Esophagus squamous epithelium (tissue), 5 donors: ENCODE data around the gene SZT2. TPM values are rescaled to one million over a fixed set of nuclear protein-coding genes. Genes with fewer than 3 reads are reported as not detected.
"Not testable (repeated sequence)": the region's sequence is repeated elsewhere in the genome, so short reads cannot be mapped to it uniquely, and the experiment has no call there.

ENCODE experiments used
- DNase-seq: peaks from one replicate; lab custom pipeline; 2025; lab: John Stamatoyannopoulos, UW
- H3K27ac ChIP-seq, 4 donors: fragments of 200-600 bp; sonication (generic); one replicate each; pipeline ENCODE4 v1.5.1; 2016 to 2019; ENCODE audit warnings: mild to moderate bottlenecking in 1 of 4
- H3K27me3 ChIP-seq, 4 donors: fragments of 200-600 bp; sonication (generic); 1 replicate in 3 of 4; 2 replicates in 1 of 4; pipeline versions ENCODE4 v1.5.1 to v1.6.0; 2017 to 2021; ENCODE audit warnings: antibody characterized with exemption in 1 of 4
- H3K36me3 ChIP-seq, 3 donors: fragments of 200-600 bp; sonication (generic); one replicate each; pipeline ENCODE4 v1.5.1; 2016 to 2019
- H3K4me1 ChIP-seq, 3 donors: fragments of 200-600 bp; sonication (generic); one replicate each; pipeline ENCODE4 v1.5.1; 2017 to 2019
- H3K4me3 ChIP-seq, 4 donors: fragments of 200-600 bp; sonication (generic); 1 replicate in 3 of 4; 2 replicates in 1 of 4; pipeline ENCODE4 v1.5.1; 2016 to 2019; ENCODE audit warnings: mild to moderate bottlenecking in 2 of 4, moderate library complexity in 1 of 4
- H3K9me3 ChIP-seq, 3 donors: fragments of 200-600 bp; sonication (generic); one replicate each; pipeline ENCODE4 v1.5.1; 2016 to 2019
- CTCF ChIP-seq, 6 experiments: fragments of 450-650 bp in 4 of 6; fragments of 200-600 bp in 2 of 6; sonication (generic) in 2 of 6; IDR thresholded peaks; one replicate each; pipeline ENCODE4 v1.5.1; 2016 to 2019; ENCODE audit warnings: antibody characterized with exemption in 6 of 6, mild to moderate bottlenecking in 4 of 6, moderate library complexity in 4 of 6
- POLR2A ChIP-seq, 4 donors: fragments of 450-650 bp; IDR thresholded peaks; one replicate each; pipeline ENCODE4 v1.6.1; 2017; ENCODE audit warnings: antibody characterized with exemption in 4 of 4, mild to moderate bottlenecking in 4 of 4, moderate library complexity in 3 of 4
- WGBS, 2 donors: methylation state at CpG; one replicate each; pipeline ENCODE4 v1.1.5; 2018; 5-methylcytosine and 5-hydroxymethylcytosine counted together
- intact Hi-C: fragments of 100-400 bp; cut with DNase I; formaldehyde crosslinking; loops from one replicate; pipeline ENCODE4 v1.15.0; 2022
- total RNA-seq, 4 donors: library from RNA; depleted of rRNA; stranded (reverse); fragments of >200 nt; gene quantifications; one replicate each; pipeline ENCODE4 v1.1.0, GENCODE V29; 2016
- donor health status: DM: yes; HTN: yes; CAD: no.

Gene SZT2
- total RNA-seq, 4 donors from 2014 or later: 12.4 to 40.0 (median 27.7) TPM

DNA sequence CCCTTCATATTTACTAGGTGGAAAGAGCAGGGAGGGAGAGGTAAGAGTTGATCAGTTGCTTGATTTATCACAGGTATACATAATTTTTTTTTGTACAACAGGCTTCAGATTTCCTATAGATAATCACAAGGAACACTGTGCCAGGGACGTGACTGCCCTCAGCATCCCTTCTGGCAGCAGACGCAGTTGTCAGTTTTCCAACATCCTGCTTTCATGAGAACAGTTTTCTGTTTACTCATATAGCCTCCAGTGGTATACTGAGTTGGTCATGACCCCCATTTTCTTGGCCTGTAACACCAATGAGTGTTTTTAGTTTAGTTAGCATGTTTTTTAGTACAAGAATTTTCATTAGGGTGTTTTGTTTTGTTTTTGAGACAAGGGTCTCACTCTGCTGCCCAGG is 103.1 kb downstream of the SZT2 start:
- TF ChIP-seq CTCF (IDR thresholded peaks at IDR 0.05) (no peak), POLR2A (IDR thresholded peaks at IDR 0.05) (no peak)
- H3K36me3 ChIP-seq: no peaks in the 10 kb centered on the region

GRCh38 chr1:43493661-43494450 is 104.2 kb downstream of the SZT2 start:
- H3K4me3 ChIP-seq: no peak overlapping the region
- H3K4me1 ChIP-seq: peaks cover 0 to 21% (median 0%) of the 10 kb centered on the region in 3 donors
- peaks cover 0 to 5% (median 0%) of the 10 kb centered on the region in 3 donors for H3K9me3 ChIP-seq
- H3K36me3 ChIP-seq: no peaks in the 10 kb centered on the region
- WGBS, 2 donors: 32 to 45% methylated on average over 11 of the region's 11 CpGs
- DNase-seq: no peak
- TF ChIP-seq POLR2A (IDR thresholded peaks at IDR 0.05) (no peak), CTCF (IDR thresholded peaks at IDR 0.05) (no peak)
- H3K27me3 ChIP-seq: no peaks in the 10 kb centered on the region
- intact Hi-C loops: no loop called here
- no peak overlapping the region for H3K27ac ChIP-seq

More for the DNA sequence above, 103.1 kb downstream of the SZT2 start:
- Histone ChIP-seq H3K27me3 (no peaks in the 10 kb centered on the region), H3K4me3 (no peak overlapping the region), H3K4me1 (peaks cover 0 to 21% (median 0%) of the 10 kb centered on the region in 3 donors), H3K9me3 (peaks cover 0 to 15% (median 0%) of the 10 kb centered on the region in 3 donors), H3K27ac (no peak overlapping the region)
- intact Hi-C loops: no loop called here
- WGBS, 2 donors: 24 to 40% methylated on average over 2 of the region's 2 CpGs
- no peak for DNase-seq

- TF ChIP-seq POLR2A (IDR thresholded peaks at IDR 0.05): no peak
- TF ChIP-seq CTCF (IDR thresholded peaks at IDR 0.05): no peak
- H3K36me3 ChIP-seq: no peaks in the 10 kb centered on the region
- H3K9me3 ChIP-seq: peaks cover 0 to 4% (median 0%) of the 10 kb centered on the region in 3 donors
- H3K27ac ChIP-seq: no peak overlapping the region
- H3K4me1 ChIP-seq: peaks cover 0 to 21% (median 0%) of the 10 kb centered on the region in 3 donors
- intact Hi-C loops: no loop called here
- H3K27me3 ChIP-seq: no peaks in the 10 kb centered on the region
- no peak for DNase-seq
- WGBS, 2 donors: 88 to 98% methylated on average over 7 of the region's 7 CpGs
- no peak overlapping the region for H3K4me3 ChIP-seq
Measured at GRCh38 chr1:43495204-43495603, 105.5 kb downstream of the SZT2 start.

DNA sequence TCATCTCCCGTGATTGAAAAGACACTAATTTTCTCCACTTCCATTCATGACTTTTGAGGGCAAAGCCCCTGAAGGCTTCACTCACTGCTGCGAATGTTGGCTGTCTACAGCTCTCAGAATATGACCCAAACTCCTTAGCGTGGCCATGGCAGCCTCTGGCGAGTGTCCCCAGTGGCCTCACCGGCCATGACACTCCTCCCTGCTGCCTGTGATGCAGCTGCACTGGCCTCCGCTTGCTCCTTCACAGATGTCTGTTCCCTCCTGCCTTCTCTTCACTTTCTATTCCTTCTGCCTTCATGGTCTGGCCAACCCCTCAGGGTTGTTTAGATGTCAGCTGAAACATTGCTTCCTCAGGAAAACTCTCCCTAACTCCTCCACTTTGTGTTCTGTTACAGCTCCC is 110.2 kb downstream of the SZT2 start:
- H3K4me3 ChIP-seq: no peak overlapping the region
- no peak for DNase-seq
- TF ChIP-seq CTCF (IDR thresholded peaks at IDR 0.05) (no peak), POLR2A (IDR thresholded peaks at IDR 0.05) (no peak)
- H3K9me3 ChIP-seq: no peaks in the 10 kb centered on the region
- intact Hi-C loops: no loop called here
- no peak overlapping the region for H3K27ac ChIP-seq
- no peaks in the 10 kb centered on the region for H3K36me3 ChIP-seq
- no peaks in the 10 kb centered on the region for H3K4me1 ChIP-seq
- 65 to 83% methylated on average over 6 of the region's 6 CpGs for WGBS, 2 donors
- no peaks in the 10 kb centered on the region for H3K27me3 ChIP-seq

DNA sequence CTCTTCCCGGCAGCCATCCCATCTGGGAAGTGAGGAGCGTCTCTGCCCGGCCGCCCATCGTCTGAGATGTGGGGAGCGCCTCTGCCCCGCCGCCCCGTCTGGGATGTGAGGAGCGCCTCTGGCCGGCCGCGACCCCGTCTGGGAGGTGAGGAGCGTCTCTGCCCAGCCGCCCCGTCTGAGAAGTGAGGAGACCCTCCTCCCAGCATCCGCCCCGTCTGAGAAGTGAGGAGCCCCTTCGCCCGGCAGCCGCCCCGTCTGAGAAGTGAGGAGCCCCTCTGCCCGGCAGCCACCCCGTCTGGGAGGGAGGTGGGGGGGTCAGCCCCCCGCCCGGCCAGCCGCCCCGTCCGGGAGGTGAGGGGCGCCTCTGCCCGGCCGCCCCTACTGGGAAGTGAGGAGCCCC is 112.1 kb downstream of the SZT2 start:
- H3K9me3 ChIP-seq, H3K27me3 ChIP-seq, DNase-seq, H3K27ac ChIP-seq, H3K36me3 ChIP-seq, intact Hi-C loops, H3K4me1 ChIP-seq, H3K4me3 ChIP-seq: not testable (repeated sequence)
- no CpG with 5 or more reads among the region's 33 CpGs for WGBS, 2 donors
